ENCODE results near the gene MAD1L1.

GRCh38 chr7:1785839-1786238, 446.9 kb downstream of the MAD1L1 start:
- TF ChIP-seq TCF4 (CRISPR knock-in tag; IDR thresholded peaks at IDR 0.05; ENCODE audit: borderline replicate concordance) (no peak), ZC3H10 (CRISPR knock-in tag; IDR thresholded peaks at IDR 0.05) (no peak)

All from SK-N-SH treated with all-trans-retinoic acid at 6 μM for 48 hours (cell line).